Ishikawa (cell line): ENCODE measurements around the gene TBL1X.

Experiments
- CEBPB ChIP-seq: IDR thresholded peaks from 2 replicates; pipeline ENCODE4 v1.6.1; 2012
- CREB1 ChIP-seq: IDR thresholded peaks from 2 replicates; pipeline ENCODE4 v1.6.1; 2012; ENCODE audit warnings: low read depth
- EGR1 ChIP-seq: IDR thresholded peaks from 2 replicates; pipeline ENCODE4 v1.6.1; 2012
- EP300 ChIP-seq: IDR thresholded peaks from 2 replicates; pipeline ENCODE4 v1.6.1; 2012; ENCODE audit warnings: borderline replicate concordance
- FOXM1 ChIP-seq: IDR thresholded peaks from 2 replicates; pipeline ENCODE4 v1.6.1; 2012; ENCODE audit warnings: low read depth, borderline replicate concordance
- MAX ChIP-seq: IDR thresholded peaks from 2 replicates; pipeline ENCODE4 v1.6.1; 2012
- REST ChIP-seq: IDR thresholded peaks from 2 replicates; pipeline ENCODE4 v1.6.1; 2012; ENCODE audit warnings: low read depth, mild to moderate bottlenecking
- TAF1 ChIP-seq: IDR thresholded peaks from 2 replicates; pipeline ENCODE4 v1.6.1; 2012; ENCODE audit warnings: low read depth, mild to moderate bottlenecking
- TCF12 ChIP-seq: IDR thresholded peaks from 2 replicates; pipeline ENCODE4 v1.6.1; 2012; ENCODE audit warnings: low read depth
- YY1 ChIP-seq: IDR thresholded peaks from 2 replicates; pipeline ENCODE4 v1.6.1; 2012; ENCODE audit warnings: low read depth

GRCh38 chrX:9638871-9639270 is 174.0 kb downstream of the TBL1X start:
- TF ChIP-seq CREB1 (no peak), YY1 (no peak), REST (no peak), TCF12 (no peak), EGR1 (no peak), CEBPB (no peak), TAF1 (no peak), EP300 (no peak), FOXM1 (no peak), MAX (no peak)
